SK-N-SH treated with all-trans-retinoic acid at 6 μM for 48 hours (cell line): Measurements from ENCODE around the gene JPH3.

Source experiments
- ATAC-seq: fragments of 200-7000 bp; cut with Tn5 transposase; 3 replicates; pipeline ENCODE4 v1.9.1; 2020; ENCODE audit warnings: mild to moderate bottlenecking, moderate library complexity
- ARNTL ChIP-seq: fragments of 450-650 bp; formaldehyde crosslinking; IDR thresholded peaks from 2 replicates; pipeline ENCODE4 v1.5.0; 2020; ENCODE audit warnings: low read depth, mild to moderate bottlenecking, moderate library complexity, borderline replicate concordance
- BACH2 ChIP-seq: fragments of 250-450 bp; sonication (Bioruptor Pico); IDR thresholded peaks from 2 replicates; pipeline ENCODE4 v1.9.0; 2021; ENCODE audit warnings: mild to moderate bottlenecking, borderline replicate concordance
- CSDC2 ChIP-seq: fragments of 250-450 bp; sonication (Bioruptor Pico); IDR thresholded peaks from 2 replicates; pipeline ENCODE4 v1.5.0; 2020; ENCODE audit warnings: mild to moderate bottlenecking, moderate library complexity
- ESRRG ChIP-seq: fragments of 250-450 bp; sonication (Bioruptor Pico); IDR thresholded peaks from 2 replicates; pipeline ENCODE4 v1.6.1; 2021; ENCODE audit warnings: mild to moderate bottlenecking
- OSR1 ChIP-seq: fragments of 250-450 bp; sonication (Bioruptor Pico); IDR thresholded peaks from 2 replicates; pipeline ENCODE4 v1.8.0; 2022; ENCODE audit warnings: moderate library complexity, mild to moderate bottlenecking, inconsistent platforms
- PATZ1 ChIP-seq: fragments of 250-450 bp; sonication (Bioruptor Pico); IDR thresholded peaks from 2 replicates; pipeline ENCODE4 v1.8.0; 2020; ENCODE audit warnings: mild to moderate bottlenecking, moderate library complexity, borderline replicate concordance
- PPARA ChIP-seq: fragments of 250-450 bp; sonication (Bioruptor Pico); IDR thresholded peaks from 2 replicates; pipeline ENCODE4 v1.5.0; 2020; ENCODE audit warnings: mild to moderate bottlenecking, borderline replicate concordance
- RARB ChIP-seq: fragments of 250-450 bp; sonication (Bioruptor Pico); IDR thresholded peaks from 2 replicates; pipeline ENCODE4 v1.8.0; 2021; ENCODE audit warnings: mild to moderate bottlenecking, moderate library complexity
- SNAI2 ChIP-seq: fragments of 250-450 bp; sonication (Bioruptor Pico); IDR thresholded peaks from 2 replicates; pipeline ENCODE4 v1.5.0; 2020; ENCODE audit warnings: mild to moderate bottlenecking, moderate library complexity
- TCF4 ChIP-seq: fragments of 250-450 bp; sonication (Bioruptor Pico); IDR thresholded peaks from 2 replicates; pipeline ENCODE4 v1.8.0; 2021; ENCODE audit warnings: mild to moderate bottlenecking, moderate library complexity, borderline replicate concordance
- TOX ChIP-seq: fragments of 250-450 bp; sonication (Bioruptor Pico); IDR thresholded peaks from 2 replicates; pipeline ENCODE4 v1.8.0; 2021; ENCODE audit warnings: mild to moderate bottlenecking, moderate library complexity, borderline replicate concordance
- ZC3H10 ChIP-seq: fragments of 250-450 bp; sonication (Bioruptor Pico); IDR thresholded peaks from 2 replicates; pipeline ENCODE4 v1.5.1; 2021; ENCODE audit warnings: mild to moderate bottlenecking, moderate library complexity
- ZFP3 ChIP-seq: fragments of 250-450 bp; sonication (Bioruptor Pico); IDR thresholded peaks from 2 replicates; pipeline ENCODE4 v1.5.0; 2020; ENCODE audit warnings: mild to moderate bottlenecking, moderate library complexity
- ZFP30 ChIP-seq: fragments of 450-650 bp; formaldehyde crosslinking; IDR thresholded peaks from 2 replicates; pipeline ENCODE4 v1.5.0; 2022; ENCODE audit warnings: mild to moderate bottlenecking, moderate library complexity
- ZNF565 ChIP-seq: fragments of 450-650 bp; formaldehyde crosslinking; conservative IDR thresholded peaks from 2 replicates; pipeline ENCODE4 v1.5.0; 2020; ENCODE audit warnings: low read depth, mild to moderate bottlenecking, moderate library complexity
- ZNF70 ChIP-seq: fragments of 450-650 bp; formaldehyde crosslinking; IDR thresholded peaks from 2 replicates; pipeline ENCODE4 v1.5.0; 2020; ENCODE audit warnings: mild to moderate bottlenecking, moderate library complexity
- ZNF8 ChIP-seq: fragments of 450-650 bp; formaldehyde crosslinking; IDR thresholded peaks from 2 replicates; pipeline ENCODE4 v1.5.0; 2020; ENCODE audit warnings: mild to moderate bottlenecking, moderate library complexity
- TF ChIP-seq, protein P1 (sequence below): fragments of 250-450 bp; sonication (Bioruptor Pico); IDR thresholded peaks from 2 replicates; pipeline ENCODE4 v1.8.0; 2021; ENCODE audit warnings: low read depth, mild to moderate bottlenecking, moderate library complexity, borderline replicate concordance
- TF ChIP-seq, protein P2 (sequence below): fragments of 250-450 bp; sonication (Bioruptor Pico); IDR thresholded peaks from 2 replicates; pipeline ENCODE4 v1.5.0; 2020; ENCODE audit warnings: mild to moderate bottlenecking, moderate library complexity
- TF ChIP-seq, protein P3 (sequence below): fragments of 250-450 bp; sonication (Bioruptor Pico); IDR thresholded peaks from 2 replicates; pipeline ENCODE4 v1.5.1; 2020; ENCODE audit warnings: low read depth, mild to moderate bottlenecking, moderate library complexity
- TF ChIP-seq, protein P4 (sequence below): fragments of 250-450 bp; sonication (Bioruptor Pico); IDR thresholded peaks from 2 replicates; pipeline ENCODE4 v1.5.1; 2021; ENCODE audit warnings: mild to moderate bottlenecking, moderate library complexity

The JPH3 gene

GRCh38 chr16:87581857-87582215 is 20.5 kb upstream of the JPH3 start:
- ATAC-seq: peak; percentile 96
- TF ChIP-seq PATZ1 (no peak), ZFP3 (CRISPR knock-in tag) (no peak), CSDC2 (CRISPR knock-in tag) (no peak), PPARA (no peak), ZNF8 (CRISPR knock-in tag) (no peak), ZC3H10 (CRISPR knock-in tag) (no peak), RARB (CRISPR knock-in tag) (no peak)
- TF ChIP-seq, protein P1, sequence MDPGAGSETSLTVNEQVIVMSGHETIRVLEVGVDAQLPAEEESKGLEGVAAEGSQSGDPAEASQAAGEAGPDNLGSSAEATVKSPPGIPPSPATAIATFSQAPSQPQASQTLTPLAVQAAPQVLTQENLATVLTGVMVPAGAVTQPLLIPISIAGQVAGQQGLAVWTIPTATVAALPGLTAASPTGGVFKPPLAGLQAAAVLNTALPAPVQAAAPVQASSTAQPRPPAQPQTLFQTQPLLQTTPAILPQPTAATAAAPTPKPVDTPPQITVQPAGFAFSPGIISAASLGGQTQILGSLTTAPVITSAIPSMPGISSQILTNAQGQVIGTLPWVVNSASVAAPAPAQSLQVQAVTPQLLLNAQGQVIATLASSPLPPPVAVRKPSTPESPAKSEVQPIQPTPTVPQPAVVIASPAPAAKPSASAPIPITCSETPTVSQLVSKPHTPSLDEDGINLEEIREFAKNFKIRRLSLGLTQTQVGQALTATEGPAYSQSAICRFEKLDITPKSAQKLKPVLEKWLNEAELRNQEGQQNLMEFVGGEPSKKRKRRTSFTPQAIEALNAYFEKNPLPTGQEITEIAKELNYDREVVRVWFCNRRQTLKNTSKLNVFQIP (CRISPR knock-in tag): no peak

DNA sequence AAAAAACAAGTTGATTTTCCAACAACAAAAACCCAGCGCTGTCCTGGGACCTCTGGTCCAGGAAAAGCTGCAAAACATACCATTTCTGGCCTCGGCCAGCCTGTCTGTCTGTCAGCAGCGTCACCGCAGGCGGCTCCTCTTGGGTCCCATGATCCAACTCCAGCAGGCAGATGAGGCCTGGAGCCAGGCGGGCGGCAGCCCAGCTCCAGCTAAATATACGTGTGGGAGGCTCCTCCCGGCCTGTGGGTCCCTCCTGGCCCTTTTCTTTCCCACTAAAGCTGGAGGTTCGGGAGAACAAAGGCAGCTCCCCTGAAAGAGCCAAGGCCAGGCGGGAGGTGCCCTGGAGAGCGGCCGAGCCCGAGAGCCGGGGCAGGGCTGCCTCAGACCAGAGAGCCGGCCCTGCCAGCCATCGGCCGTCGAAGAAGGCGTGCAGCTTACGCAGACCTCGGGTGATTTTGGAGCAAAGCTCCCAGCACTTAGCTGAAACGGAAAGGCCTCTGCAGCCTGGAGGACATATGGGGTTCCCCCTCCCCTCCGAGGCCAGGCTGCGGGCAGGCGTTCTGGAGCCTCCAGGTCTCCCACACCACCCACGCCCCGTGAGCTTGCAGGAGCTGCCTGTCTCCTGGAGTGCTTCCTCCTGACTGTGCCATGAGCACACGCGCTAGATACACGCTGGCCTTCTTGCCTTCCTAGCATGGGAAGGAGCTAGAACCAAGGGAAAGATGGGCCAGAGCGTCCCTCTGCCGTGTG is 19.9 kb upstream of the JPH3 start:
- ATAC-seq: peak; percentile 77
- TF ChIP-seq SNAI2 (CRISPR knock-in tag): no peak
- TF ChIP-seq TOX: no peak
- TF ChIP-seq ESRRG (CRISPR knock-in tag): no peak
- TF ChIP-seq ZFP30: no peak
- TF ChIP-seq, protein P2, sequence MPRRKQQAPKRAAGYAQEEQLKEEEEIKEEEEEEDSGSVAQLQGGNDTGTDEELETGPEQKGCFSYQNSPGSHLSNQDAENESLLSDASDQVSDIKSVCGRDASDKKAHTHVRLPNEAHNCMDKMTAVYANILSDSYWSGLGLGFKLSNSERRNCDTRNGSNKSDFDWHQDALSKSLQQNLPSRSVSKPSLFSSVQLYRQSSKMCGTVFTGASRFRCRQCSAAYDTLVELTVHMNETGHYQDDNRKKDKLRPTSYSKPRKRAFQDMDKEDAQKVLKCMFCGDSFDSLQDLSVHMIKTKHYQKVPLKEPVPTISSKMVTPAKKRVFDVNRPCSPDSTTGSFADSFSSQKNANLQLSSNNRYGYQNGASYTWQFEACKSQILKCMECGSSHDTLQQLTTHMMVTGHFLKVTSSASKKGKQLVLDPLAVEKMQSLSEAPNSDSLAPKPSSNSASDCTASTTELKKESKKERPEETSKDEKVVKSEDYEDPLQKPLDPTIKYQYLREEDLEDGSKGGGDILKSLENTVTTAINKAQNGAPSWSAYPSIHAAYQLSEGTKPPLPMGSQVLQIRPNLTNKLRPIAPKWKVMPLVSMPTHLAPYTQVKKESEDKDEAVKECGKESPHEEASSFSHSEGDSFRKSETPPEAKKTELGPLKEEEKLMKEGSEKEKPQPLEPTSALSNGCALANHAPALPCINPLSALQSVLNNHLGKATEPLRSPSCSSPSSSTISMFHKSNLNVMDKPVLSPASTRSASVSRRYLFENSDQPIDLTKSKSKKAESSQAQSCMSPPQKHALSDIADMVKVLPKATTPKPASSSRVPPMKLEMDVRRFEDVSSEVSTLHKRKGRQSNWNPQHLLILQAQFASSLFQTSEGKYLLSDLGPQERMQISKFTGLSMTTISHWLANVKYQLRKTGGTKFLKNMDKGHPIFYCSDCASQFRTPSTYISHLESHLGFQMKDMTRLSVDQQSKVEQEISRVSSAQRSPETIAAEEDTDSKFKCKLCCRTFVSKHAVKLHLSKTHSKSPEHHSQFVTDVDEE (CRISPR knock-in tag): no peak
- no peak for TF ChIP-seq ZNF8 (CRISPR knock-in tag)
- TF ChIP-seq RARB (CRISPR knock-in tag): no peak

- no peak for ATAC-seq
- TF ChIP-seq TCF4 (CRISPR knock-in tag): no peak
- no peak for TF ChIP-seq ZNF70
- TF ChIP-seq ZC3H10 (CRISPR knock-in tag): no peak
- no peak for TF ChIP-seq ZNF565 (CRISPR knock-in tag)
- no peak for TF ChIP-seq PATZ1
- TF ChIP-seq, protein P3, sequence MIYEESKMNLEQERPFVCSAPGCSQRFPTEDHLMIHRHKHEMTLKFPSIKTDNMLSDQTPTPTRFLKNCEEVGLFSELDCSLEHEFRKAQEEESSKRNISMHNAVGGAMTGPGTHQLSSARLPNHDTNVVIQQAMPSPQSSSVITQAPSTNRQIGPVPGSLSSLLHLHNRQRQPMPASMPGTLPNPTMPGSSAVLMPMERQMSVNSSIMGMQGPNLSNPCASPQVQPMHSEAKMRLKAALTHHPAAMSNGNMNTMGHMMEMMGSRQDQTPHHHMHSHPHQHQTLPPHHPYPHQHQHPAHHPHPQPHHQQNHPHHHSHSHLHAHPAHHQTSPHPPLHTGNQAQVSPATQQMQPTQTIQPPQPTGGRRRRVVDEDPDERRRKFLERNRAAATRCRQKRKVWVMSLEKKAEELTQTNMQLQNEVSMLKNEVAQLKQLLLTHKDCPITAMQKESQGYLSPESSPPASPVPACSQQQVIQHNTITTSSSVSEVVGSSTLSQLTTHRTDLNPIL (CRISPR knock-in tag): no peak
- no peak for TF ChIP-seq SNAI2 (CRISPR knock-in tag)
- TF ChIP-seq PPARA: no peak
- TF ChIP-seq OSR1 (CRISPR knock-in tag): no peak
- TF ChIP-seq ARNTL (CRISPR knock-in tag): no peak
- TF ChIP-seq, protein P1 (CRISPR knock-in tag): no peak
- no peak for TF ChIP-seq RARB (CRISPR knock-in tag)
- no peak for TF ChIP-seq TOX
- no peak for TF ChIP-seq CSDC2 (CRISPR knock-in tag)
- TF ChIP-seq, protein P2 (CRISPR knock-in tag): no peak
- TF ChIP-seq ZFP30: no peak
- no peak for TF ChIP-seq BACH2 (CRISPR knock-in tag)
- TF ChIP-seq, protein P4, sequence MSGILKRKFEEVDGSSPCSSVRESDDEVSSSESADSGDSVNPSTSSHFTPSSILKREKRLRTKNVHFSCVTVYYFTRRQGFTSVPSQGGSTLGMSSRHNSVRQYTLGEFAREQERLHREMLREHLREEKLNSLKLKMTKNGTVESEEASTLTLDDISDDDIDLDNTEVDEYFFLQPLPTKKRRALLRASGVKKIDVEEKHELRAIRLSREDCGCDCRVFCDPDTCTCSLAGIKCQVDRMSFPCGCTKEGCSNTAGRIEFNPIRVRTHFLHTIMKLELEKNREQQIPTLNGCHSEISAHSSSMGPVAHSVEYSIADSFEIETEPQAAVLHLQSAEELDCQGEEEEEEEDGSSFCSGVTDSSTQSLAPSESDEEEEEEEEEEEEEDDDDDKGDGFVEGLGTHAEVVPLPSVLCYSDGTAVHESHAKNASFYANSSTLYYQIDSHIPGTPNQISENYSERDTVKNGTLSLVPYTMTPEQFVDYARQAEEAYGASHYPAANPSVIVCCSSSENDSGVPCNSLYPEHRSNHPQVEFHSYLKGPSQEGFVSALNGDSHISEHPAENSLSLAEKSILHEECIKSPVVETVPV (CRISPR knock-in tag): no peak
Measured at GRCh38 chr16:87582966-87583325, 19.4 kb upstream of the JPH3 start.
